GM19467 (cell line): Measurements from ENCODE around the gene DPP10.

Experiments used
- ATAC-seq: cut with Tn5 transposase; IDR thresholded peaks from one replicate; pipeline ENCODE4 v1.9.1; 2021; ENCODE audit warnings: mild to moderate bottlenecking, moderate library complexity; ENCODE audit not compliant: unreplicated experiment

DPP10 gene

GRCh38 chr2:115634578-115634977, 1192.1 kb downstream of the DPP10 start:
- ATAC-seq: no peak

DNA sequence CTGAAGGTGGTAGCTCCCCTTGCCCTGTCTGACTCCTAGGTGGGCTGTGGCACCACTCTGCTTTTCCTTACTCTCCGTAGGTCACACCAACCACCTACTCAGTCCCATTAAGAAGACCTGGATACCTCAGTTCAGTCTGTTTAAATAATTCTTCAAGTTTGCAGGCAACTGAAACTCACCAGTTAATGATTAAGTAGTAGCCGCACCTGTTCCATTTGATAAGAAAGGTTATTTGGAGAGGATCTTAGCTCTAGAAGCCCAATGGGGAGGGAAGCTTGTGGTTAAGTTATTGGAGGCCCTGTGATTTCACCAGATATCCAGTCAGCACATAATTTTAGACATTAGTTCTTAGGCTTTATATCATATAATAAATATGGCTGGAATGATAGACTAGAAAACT, 1193.0 kb downstream of the DPP10 start:
- ATAC-seq: no peak

GRCh38 chr2:115649731-115650130, 1207.3 kb downstream of the DPP10 start:
- ATAC-seq: no peak

DNA sequence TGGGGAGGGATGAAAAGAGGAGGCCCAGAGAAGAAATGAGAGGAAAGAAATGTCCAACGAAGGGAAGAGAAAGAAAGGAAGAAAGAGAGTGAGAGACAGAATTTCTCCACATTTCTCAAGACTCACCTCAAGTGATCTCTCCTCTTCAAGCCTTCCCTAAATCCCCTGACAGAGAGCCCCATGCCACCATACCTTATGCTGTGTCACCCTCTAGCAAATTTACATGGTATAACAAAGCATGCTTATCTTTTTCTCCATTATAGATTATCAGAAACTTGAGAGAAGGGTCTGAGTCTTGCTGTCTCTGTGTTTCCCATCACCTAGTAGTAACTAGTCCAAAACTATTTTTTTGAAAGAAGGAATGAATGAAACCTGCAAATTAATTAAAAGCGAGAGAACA, 1208.4 kb downstream of the DPP10 start:
- no peak for ATAC-seq

DNA sequence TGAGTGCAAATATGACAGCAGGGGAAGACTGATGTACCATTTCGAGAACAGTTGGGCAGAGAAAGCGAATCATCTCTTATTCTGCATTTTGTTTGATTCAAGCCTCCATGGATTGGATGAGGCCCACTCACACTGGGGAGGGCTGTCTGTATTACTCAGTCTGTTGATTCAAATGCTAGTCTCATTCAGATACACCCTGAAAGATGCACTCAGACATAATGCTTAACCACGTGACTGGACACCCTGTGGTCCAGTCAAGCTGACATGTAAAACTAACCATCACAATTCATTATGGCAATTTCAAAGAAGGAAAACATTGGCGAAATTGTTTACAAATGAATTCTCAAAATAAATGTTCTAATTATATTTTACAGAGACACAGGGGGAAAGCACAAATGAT, 1210.2 kb downstream of the DPP10 start:
- no peak for ATAC-seq

GRCh38 chr2:115654362-115654761, 1211.9 kb downstream of the DPP10 start:
- ATAC-seq: no peak

DNA sequence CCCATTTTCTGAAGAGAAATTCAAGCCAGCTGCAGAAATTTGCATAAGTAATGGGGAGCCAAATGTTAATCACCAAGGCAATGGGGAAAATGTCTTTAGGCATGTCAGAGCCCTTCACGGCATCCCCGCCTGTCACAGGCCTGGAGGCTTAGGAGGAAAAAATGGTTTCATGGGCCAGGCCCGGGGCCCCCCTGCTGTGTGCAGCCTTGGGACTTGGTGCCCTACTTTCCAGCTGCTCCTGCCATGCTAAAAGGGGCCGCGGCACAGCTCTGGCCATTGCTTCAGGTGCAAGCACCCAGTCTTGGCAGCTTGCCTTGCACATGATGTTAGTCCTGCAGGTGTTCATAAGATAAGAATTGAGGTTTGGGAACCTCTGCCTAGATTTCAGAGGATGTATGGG, 1235.7 kb downstream of the DPP10 start:
- ATAC-seq: no peak

DNA sequence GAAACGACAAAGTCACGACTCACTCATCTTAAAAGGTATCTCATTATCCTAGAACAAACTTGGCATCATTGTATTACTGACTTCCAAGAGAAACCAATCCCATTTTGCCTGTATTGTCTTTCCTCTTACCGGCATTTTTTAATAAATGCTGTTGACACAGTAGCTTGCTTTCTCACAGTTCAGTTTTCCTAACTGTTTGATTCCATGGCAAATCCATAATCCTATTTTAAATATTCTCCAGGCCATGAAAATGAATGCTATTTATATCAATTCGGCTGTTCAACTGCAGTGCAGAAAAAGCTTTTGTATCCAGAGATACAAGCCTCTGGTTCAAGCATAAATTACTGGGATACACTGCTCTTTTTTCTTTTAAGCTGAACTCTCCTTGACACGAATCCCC, 1241.9 kb downstream of the DPP10 start:
- ATAC-seq: no peak

- no peak for ATAC-seq
Observed at GRCh38 chr2:115691409-115691808, 1249.0 kb downstream of the DPP10 start.

DNA sequence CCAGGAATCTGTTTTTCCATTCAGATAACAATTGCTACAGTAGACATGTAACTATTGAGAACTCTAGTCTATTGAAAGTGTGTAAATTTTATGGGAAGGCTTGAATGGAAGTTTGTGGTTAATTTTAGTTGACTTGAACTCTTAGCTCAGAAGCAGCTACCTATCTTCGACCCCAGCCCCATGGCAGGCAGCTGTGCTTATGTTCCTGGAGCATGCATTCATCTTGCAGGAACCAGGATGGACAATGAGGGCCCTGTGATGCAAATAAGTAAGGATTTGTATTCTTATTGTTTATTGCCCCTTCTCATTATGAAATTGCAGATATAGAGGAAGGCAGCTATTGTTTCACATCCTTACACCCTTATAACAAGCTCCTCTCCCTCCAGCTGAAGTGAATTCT, 1252.2 kb downstream of the DPP10 start:
- ATAC-seq: no peak

DNA sequence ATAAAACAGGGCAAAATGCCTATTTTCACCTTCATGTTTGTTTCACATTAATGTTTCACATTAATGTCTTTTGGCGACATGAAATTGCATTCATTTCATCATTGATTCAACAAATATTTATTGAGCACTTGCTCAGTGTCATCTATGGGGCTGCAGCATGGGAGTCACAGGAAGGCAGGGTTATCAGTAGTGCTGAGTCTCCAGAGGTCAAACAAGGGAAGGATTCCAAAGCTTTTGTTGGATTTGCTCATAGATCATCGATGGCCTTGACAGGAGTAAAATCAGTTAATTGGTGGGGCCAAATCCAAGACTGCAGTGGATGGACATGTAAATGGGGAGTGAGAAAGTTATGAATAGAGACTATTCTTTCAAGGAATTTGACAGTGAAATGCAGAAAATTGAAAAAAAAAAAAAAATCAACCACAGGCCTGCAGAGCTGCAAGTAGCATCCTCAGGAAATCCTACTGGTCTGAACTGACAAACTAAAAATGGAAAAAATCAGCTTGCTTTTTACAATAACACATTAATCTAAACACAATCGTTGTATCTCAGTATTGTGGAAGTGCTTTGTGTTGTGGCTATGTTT, 1290.8 kb downstream of the DPP10 start:
- no peak for ATAC-seq

DNA sequence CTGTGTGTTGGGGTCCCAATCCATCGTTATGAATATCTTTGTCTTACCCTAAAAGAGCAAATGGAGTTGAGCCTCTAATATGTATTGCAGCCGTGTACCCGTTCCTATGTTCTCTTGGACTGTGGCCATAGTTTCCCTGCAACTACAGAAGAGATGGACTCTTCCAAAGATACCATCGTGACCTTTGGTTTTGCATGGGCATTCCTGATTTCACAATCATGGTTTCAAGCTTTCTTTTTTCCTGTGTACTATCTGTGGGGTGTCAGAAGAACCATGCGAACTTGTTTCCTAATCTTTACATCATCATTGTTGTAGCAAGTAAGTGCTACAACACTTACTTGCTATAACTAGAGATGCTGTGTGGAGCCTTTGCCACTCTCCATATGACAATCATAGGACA, 1295.7 kb downstream of the DPP10 start:
- ATAC-seq: no peak

- no peak for ATAC-seq
Observed at GRCh38 chr2:115739574-115739973, 1297.1 kb downstream of the DPP10 start.

GRCh38 chr2:115746151-115746550, 1303.7 kb downstream of the DPP10 start:
- no peak for ATAC-seq

DNA sequence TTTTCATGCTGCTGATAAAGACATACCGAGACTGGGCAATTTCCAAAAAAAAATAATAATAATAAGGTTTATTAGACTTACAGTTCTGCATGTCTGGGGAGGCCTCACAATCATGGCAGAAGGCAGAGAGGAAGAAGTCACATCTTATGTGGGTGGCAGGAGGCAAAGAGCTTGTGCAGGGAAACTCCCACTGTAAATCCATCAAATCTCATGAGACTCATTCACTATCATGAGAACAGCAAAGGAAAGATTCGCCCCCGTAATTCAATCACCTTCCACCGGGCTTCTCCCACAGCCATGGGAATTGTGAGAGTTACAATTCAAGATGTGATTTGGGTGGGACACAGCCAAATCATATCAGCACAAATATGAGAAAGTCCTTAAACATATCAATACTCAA, 1314.8 kb downstream of the DPP10 start:
- ATAC-seq: no peak

DNA sequence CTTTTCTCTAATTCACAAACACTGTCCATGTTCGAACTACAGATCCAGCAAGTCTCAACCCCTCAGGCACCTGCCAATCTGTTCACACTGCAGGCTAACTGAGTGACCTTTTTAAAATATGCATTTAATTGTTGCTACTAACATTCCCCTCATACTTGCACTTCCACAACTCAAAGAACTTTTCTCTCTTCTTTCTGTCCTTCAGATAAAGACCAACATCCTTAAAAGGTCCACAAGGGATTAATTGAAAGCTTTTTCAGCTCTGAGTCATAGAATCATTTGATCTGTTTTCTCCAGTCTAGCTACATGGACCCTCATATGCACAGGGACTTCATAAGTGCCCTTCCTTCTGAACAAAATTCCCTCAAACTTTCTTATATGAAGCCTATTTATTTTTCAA, 1321.2 kb downstream of the DPP10 start:
- no peak for ATAC-seq

- ATAC-seq: no peak
Observed at GRCh38 chr2:115771516-115771915, 1329.1 kb downstream of the DPP10 start.

- ATAC-seq: no peak
Observed at GRCh38 chr2:115774361-115774760, 1331.9 kb downstream of the DPP10 start.

GRCh38 chr2:115779085-115779632, 1336.7 kb downstream of the DPP10 start:
- no peak for ATAC-seq

DNA sequence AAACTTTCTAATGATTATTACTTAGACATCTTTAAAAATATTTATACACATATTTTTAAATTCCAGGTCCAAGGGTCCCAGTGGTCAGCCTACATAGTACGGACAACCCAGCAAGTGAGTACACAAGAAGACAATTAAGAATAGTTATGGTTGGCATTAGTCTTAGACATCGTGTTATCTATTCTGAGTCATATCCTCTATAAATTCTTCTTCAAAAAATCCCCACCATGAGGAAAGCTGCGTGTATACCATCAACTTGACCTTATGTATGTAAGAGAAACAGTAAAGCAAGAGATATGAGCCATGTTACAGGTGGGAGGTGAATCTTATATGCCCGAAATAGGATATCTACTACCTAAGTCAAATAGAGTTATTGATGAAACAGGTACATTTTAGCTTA, 1339.8 kb downstream of the DPP10 start:
- ATAC-seq: no peak

GRCh38 chr2:115796078-115796477, 1353.6 kb downstream of the DPP10 start:
- ATAC-seq: no peak

GRCh38 chr2:115807276-115807675, 1364.8 kb downstream of the DPP10 start:
- ATAC-seq: no peak

DNA sequence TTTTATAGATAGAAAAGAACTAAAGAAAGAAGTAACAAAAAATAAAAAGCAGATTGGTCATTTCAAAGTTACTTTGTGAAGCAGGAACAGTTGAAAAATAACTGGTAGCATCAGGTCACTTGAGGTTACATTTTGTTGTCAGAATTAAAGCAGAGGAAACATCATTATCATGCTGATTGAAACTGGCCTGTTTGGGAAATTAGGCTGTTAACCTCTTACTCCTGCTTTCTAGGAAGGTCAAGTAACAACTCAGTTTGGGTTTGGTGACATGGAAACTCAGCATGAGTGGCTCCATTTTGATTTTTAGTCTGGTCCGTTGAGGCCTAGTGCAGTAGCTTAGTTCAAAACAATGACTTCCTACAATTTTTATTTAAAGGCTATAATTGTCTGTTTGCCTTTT, 1383.5 kb downstream of the DPP10 start:
- no peak for ATAC-seq
